ENCODE data around the gene TMEM252. TPM values are rescaled to one million over a fixed set of nuclear protein-coding genes. Genes with fewer than 3 reads are reported as not detected.
A peak's percentile ranks its signal among the peaks of the same experiment; 100 is the strongest.

The TMEM252 gene
- total and polyA plus RNA-seq, 4 donors: 0.38 to 0.55 TPM; not detected in 2

GRCh38 chr9:68545033-68545705, 4.5 kb upstream of the TMEM252 start:
- Histone ChIP-seq H3K27me3 (ENCODE audit: control insufficient read depth, insufficient read depth, low read length) (no peaks in the 10 kb centered on the region), H3K4me3 (ENCODE audit: low read depth, low read length) (no peak overlapping the region), H3K9me3 (ENCODE audit: control insufficient read depth, insufficient read depth, low read length) (no peaks in the 10 kb centered on the region), H3K27ac (ENCODE audit: low read depth, low read length) (no peak overlapping the region), H3K36me3 (ENCODE audit: control insufficient read depth, insufficient read depth, low read length) (no peaks in the 10 kb centered on the region), H3K4me1 (ENCODE audit: control insufficient read depth, insufficient read depth, low read length) (peaks cover 5% of the 10 kb centered on the region)
- DNase-seq (ENCODE audit: low read depth in 4 of 6, low spot score in 6 of 6): no peak
- no CpG with 5 or more reads among the region's 3 CpGs for WGBS (ENCODE audit: insufficient coverage)

GRCh38 chr9:68541568-68541967, 885 bp upstream of the TMEM252 start:
- Histone ChIP-seq H3K9me3 (ENCODE audit: control insufficient read depth, insufficient read depth, low read length) (no peaks in the 10 kb centered on the region), H3K4me1 (ENCODE audit: control insufficient read depth, insufficient read depth, low read length) (peaks cover 5% of the 10 kb centered on the region), H3K27ac (ENCODE audit: low read depth, low read length) (no peak overlapping the region), H3K27me3 (ENCODE audit: control insufficient read depth, insufficient read depth, low read length) (no peaks in the 10 kb centered on the region), H3K36me3 (ENCODE audit: control insufficient read depth, insufficient read depth, low read length) (no peaks in the 10 kb centered on the region), H3K4me3 (ENCODE audit: low read depth, low read length) (no peak overlapping the region)
- WGBS (ENCODE audit: insufficient coverage): no CpG with 5 or more reads among the region's 2 CpGs
- no peak for DNase-seq (ENCODE audit: low read depth in 4 of 6, low spot score in 6 of 6)

GRCh38 chr9:68538200-68538599, 2.5 kb downstream of the TMEM252 start:
- Histone ChIP-seq H3K27ac (ENCODE audit: low read depth, low read length) (no peak overlapping the region), H3K27me3 (ENCODE audit: control insufficient read depth, insufficient read depth, low read length) (no peaks in the 10 kb centered on the region), H3K4me3 (ENCODE audit: low read depth, low read length) (no peak overlapping the region), H3K4me1 (ENCODE audit: control insufficient read depth, insufficient read depth, low read length) (peaks cover 5% of the 10 kb centered on the region), H3K36me3 (ENCODE audit: control insufficient read depth, insufficient read depth, low read length) (no peaks in the 10 kb centered on the region), H3K9me3 (ENCODE audit: control insufficient read depth, insufficient read depth, low read length) (no peaks in the 10 kb centered on the region)
- WGBS (ENCODE audit: insufficient coverage): no CpG with 5 or more reads among the region's 3 CpGs
- peak in 1 of 6 donors; percentile 68 for DNase-seq (ENCODE audit: low read depth in 4 of 6, low spot score in 6 of 6)

- Histone ChIP-seq H3K4me3 (ENCODE audit: low read depth, low read length) (no peak overlapping the region), H3K4me1 (ENCODE audit: control insufficient read depth, insufficient read depth, low read length) (peaks cover 5% of the 10 kb centered on the region), H3K36me3 (ENCODE audit: control insufficient read depth, insufficient read depth, low read length) (no peaks in the 10 kb centered on the region), H3K27ac (ENCODE audit: low read depth, low read length) (no peak overlapping the region), H3K9me3 (ENCODE audit: control insufficient read depth, insufficient read depth, low read length) (no peaks in the 10 kb centered on the region), H3K27me3 (ENCODE audit: control insufficient read depth, insufficient read depth, low read length) (no peaks in the 10 kb centered on the region)
- peak in 1 of 6 donors; percentile 86 for DNase-seq (ENCODE audit: low read depth in 4 of 6, low spot score in 6 of 6)
- no CpG with 5 or more reads among the region's 1 CpG for WGBS (ENCODE audit: insufficient coverage)
Observed at GRCh38 chr9:68537616-68537880, 3.1 kb downstream of the TMEM252 start.

GRCh38 chr9:68536876-68537615, 3.6 kb downstream of the TMEM252 start:
- Histone ChIP-seq H3K4me3 (ENCODE audit: low read depth, low read length) (no peak overlapping the region), H3K9me3 (ENCODE audit: control insufficient read depth, insufficient read depth, low read length) (no peaks in the 10 kb centered on the region), H3K27me3 (ENCODE audit: control insufficient read depth, insufficient read depth, low read length) (no peaks in the 10 kb centered on the region), H3K36me3 (ENCODE audit: control insufficient read depth, insufficient read depth, low read length) (no peaks in the 10 kb centered on the region), H3K4me1 (ENCODE audit: control insufficient read depth, insufficient read depth, low read length) (peaks cover 5% of the 10 kb centered on the region), H3K27ac (ENCODE audit: low read depth, low read length) (no peak overlapping the region)
- 65% methylated on average over 8 of the region's 10 CpGs for WGBS (ENCODE audit: insufficient coverage)
- DNase-seq (ENCODE audit: low read depth in 4 of 6, low spot score in 6 of 6): no peak

- Histone ChIP-seq H3K27me3 (ENCODE audit: control insufficient read depth, insufficient read depth, low read length) (no peaks in the 10 kb centered on the region), H3K9me3 (ENCODE audit: control insufficient read depth, insufficient read depth, low read length) (no peaks in the 10 kb centered on the region), H3K36me3 (ENCODE audit: control insufficient read depth, insufficient read depth, low read length) (no peaks in the 10 kb centered on the region), H3K4me3 (ENCODE audit: low read depth, low read length) (no peak overlapping the region), H3K4me1 (ENCODE audit: control insufficient read depth, insufficient read depth, low read length) (no peaks in the 10 kb centered on the region), H3K27ac (ENCODE audit: low read depth, low read length) (no peak overlapping the region)
- WGBS (ENCODE audit: insufficient coverage): 63% methylated on average over 2 of the region's 3 CpGs
- peak in 1 of 6 donors; percentile 35 for DNase-seq (ENCODE audit: low read depth in 4 of 6, low spot score in 6 of 6)
Observed at GRCh38 chr9:68533678-68534077, 7.0 kb downstream of the TMEM252 start.

GRCh38 chr9:68532131-68532530, 8.6 kb downstream of the TMEM252 start:
- Histone ChIP-seq H3K9me3 (ENCODE audit: control insufficient read depth, insufficient read depth, low read length) (no peaks in the 10 kb centered on the region), H3K36me3 (ENCODE audit: control insufficient read depth, insufficient read depth, low read length) (no peaks in the 10 kb centered on the region), H3K4me3 (ENCODE audit: low read depth, low read length) (no peak overlapping the region), H3K27ac (ENCODE audit: low read depth, low read length) (no peak overlapping the region), H3K27me3 (ENCODE audit: control insufficient read depth, insufficient read depth, low read length) (no peaks in the 10 kb centered on the region), H3K4me1 (ENCODE audit: control insufficient read depth, insufficient read depth, low read length) (no peaks in the 10 kb centered on the region)
- 80% methylated on average over 2 of the region's 4 CpGs for WGBS (ENCODE audit: insufficient coverage)
- DNase-seq (ENCODE audit: low read depth in 4 of 6, low spot score in 6 of 6): no peak

- Histone ChIP-seq H3K4me1 (ENCODE audit: control insufficient read depth, insufficient read depth, low read length) (no peaks in the 10 kb centered on the region), H3K27me3 (ENCODE audit: control insufficient read depth, insufficient read depth, low read length) (no peaks in the 10 kb centered on the region), H3K4me3 (ENCODE audit: low read depth, low read length) (no peak overlapping the region), H3K9me3 (ENCODE audit: control insufficient read depth, insufficient read depth, low read length) (no peaks in the 10 kb centered on the region), H3K36me3 (ENCODE audit: control insufficient read depth, insufficient read depth, low read length) (no peaks in the 10 kb centered on the region), H3K27ac (ENCODE audit: low read depth, low read length) (no peak overlapping the region)
- 42% methylated on average over 7 of the region's 7 CpGs for WGBS (ENCODE audit: insufficient coverage)
- peak in 1 of 6 donors; percentile 3 for DNase-seq (ENCODE audit: low read depth in 4 of 6, low spot score in 6 of 6)
Observed at GRCh38 chr9:68530618-68531017, 10.1 kb downstream of the TMEM252 start.

- H3K4me3 ChIP-seq (ENCODE audit: low read depth, low read length): no peak overlapping the region
- no peaks in the 10 kb centered on the region for H3K9me3 ChIP-seq (ENCODE audit: control insufficient read depth, insufficient read depth, low read length)
- no CpG with 5 or more reads among the region's 4 CpGs for WGBS (ENCODE audit: insufficient coverage)
- no peak for DNase-seq (ENCODE audit: low read depth in 4 of 6, low spot score in 6 of 6)
- no peak overlapping the region for H3K27ac ChIP-seq (ENCODE audit: low read depth, low read length)
- H3K27me3 ChIP-seq (ENCODE audit: control insufficient read depth, insufficient read depth, low read length): no peaks in the 10 kb centered on the region
- H3K36me3 ChIP-seq (ENCODE audit: control insufficient read depth, insufficient read depth, low read length): no peaks in the 10 kb centered on the region
- H3K4me1 ChIP-seq (ENCODE audit: control insufficient read depth, insufficient read depth, low read length): no peaks in the 10 kb centered on the region
Observed at GRCh38 chr9:68523367-68523936, 17.2 kb downstream of the TMEM252 start.

GRCh38 chr9:68522954-68523353, 17.7 kb downstream of the TMEM252 start:
- Histone ChIP-seq H3K4me1 (ENCODE audit: control insufficient read depth, insufficient read depth, low read length) (no peaks in the 10 kb centered on the region), H3K27ac (ENCODE audit: low read depth, low read length) (no peak overlapping the region), H3K4me3 (ENCODE audit: low read depth, low read length) (no peak overlapping the region), H3K9me3 (ENCODE audit: control insufficient read depth, insufficient read depth, low read length) (no peaks in the 10 kb centered on the region), H3K27me3 (ENCODE audit: control insufficient read depth, insufficient read depth, low read length) (no peaks in the 10 kb centered on the region), H3K36me3 (ENCODE audit: control insufficient read depth, insufficient read depth, low read length) (no peaks in the 10 kb centered on the region)
- WGBS (ENCODE audit: insufficient coverage): no CpG with 5 or more reads among the region's 3 CpGs
- no peak for DNase-seq (ENCODE audit: low read depth in 4 of 6, low spot score in 6 of 6)
